ENCODE measurements around the gene CARD8.
A peak's percentile ranks its signal among the peaks of the same experiment; 100 is the strongest.

Gene CARD8

DNA sequence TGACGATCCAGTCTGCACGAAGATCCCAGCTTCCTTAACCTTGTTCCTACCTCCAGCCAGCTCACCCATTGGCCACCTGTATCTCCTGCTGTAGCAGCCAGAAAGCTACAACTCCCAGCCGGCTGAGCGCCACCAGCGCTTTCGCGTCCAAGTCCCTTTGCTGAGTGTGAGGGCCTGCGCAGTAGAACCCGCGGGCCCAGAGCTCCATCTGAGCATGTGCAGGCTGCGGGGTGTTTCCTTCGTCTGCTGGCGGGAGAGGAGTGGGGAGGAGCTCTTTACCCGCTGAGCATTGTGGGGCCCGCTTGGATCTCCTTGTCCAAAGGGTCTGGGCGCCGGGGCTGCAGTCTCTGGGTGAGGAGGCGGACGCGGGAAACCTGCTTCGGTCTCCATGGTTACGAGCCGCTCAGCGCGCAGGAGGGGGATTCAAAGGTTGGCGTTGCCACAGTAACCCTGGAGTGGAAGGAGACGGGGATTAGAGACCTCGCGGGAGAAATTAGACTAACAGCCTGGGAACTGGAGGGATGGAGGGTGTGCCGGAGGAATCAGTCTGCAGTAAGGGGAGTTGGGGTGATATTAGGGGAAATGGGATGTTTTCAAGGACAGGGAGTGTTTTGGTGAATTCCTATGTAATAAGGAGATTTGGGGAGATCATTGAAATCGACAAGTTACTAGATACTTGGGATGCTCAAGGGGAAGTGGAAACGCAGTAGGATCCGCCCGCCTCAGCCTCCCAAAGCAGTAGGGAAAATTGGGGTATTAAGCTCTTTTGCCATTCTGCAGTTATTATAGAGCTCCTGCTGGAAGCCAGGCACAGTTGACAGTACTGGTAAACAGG is 51.7 kb downstream of the CARD8 start:
- peak; percentile 92 for DNase-seq

DNA sequence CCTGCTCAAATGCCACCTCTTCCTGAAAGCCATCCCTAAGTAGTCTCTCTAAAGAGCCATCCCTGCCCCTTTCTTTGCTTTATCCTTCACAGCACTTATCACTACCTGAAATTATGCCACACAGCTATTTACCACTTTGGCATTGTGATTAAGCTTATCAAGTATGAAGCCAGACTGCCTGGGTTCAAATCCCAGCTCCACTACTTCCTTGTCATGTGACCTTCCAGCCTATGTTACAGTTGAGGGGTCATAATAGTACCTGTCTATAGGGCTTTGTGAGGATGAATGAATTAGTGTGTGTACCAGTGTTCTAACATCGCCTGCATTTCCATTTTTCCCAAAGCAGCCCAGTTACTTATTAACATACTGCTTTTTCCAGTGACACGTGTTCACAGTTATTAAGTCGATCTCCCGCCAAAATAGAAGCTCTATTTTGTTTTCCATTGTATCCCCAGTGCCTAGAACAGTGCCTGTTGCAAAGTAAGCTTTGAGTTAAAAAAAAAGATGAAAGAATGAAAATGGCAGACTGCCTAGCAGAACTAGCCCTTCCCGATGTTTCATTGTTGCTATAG is 52.4 kb downstream of the CARD8 start:
- DNase-seq: no peak

- DNase-seq: no peak
These were observed 58.6 kb downstream of the CARD8 start for GRCh38 chr19:48196933-48197665.

DNA sequence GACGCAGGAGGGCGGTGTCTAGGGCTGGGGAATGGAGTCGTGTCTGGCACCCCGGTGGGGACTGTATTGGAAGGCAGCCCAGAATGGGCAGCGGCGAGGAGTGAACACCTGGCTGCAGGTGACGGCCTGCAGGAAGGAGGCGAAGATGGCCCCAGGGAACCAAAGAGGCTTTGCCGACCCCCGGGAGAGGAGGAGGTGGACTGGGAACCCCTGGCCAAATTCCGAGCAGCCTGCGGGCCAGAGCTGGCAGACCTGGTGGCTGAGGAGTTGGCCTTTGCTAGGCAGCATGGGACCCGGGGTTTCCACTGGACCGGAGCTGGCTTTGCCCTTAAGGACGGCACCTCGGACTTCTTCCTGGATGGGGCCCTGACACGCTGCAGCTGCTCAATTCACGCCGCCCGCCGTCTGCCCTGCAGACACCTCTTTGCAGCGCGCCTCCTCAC is 59.4 kb downstream of the CARD8 start:
- no peak for DNase-seq

- no peak for DNase-seq
These were observed 60.6 kb downstream of the CARD8 start for GRCh38 chr19:48194844-48195830.

DNA sequence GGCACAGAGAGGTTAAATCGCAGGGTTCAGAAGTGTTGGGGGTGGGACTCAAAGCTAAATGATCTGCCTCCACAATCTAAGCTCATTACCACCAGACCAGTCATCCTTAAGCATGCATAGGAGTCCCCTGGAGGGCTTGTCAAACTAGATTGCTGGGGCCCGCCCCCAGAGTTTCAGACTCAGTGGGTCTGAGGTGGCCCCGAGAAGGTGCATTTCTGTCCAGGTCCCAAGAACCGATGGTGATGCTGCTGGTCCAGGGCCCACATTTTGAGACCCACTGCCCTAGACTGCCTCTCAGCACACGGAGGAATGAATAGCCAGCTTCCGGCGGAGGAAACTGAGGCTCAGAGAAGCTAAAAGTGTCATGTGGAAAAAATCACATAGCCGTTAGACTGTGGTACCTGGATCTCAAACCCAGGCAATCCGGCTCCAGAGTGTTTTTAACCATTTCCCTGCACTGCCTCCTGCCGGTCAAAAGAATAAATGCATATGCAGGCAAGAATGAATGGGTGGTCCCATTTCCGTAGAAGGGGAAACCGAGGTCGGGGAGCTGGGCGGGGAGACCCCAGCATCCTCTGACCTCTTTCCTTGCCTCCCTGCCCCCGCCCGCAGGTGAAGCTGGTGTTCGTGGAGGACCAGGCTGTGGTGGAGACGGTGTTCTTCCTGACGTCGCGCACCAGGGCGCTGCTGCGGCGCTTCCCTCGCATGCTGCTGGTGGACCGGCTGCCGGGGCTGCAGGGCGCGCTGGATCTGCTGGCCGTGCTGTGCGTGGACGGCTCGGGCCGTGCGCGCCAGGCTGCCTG is 61.5 kb downstream of the CARD8 start:
- DNase-seq: no peak

DNA sequence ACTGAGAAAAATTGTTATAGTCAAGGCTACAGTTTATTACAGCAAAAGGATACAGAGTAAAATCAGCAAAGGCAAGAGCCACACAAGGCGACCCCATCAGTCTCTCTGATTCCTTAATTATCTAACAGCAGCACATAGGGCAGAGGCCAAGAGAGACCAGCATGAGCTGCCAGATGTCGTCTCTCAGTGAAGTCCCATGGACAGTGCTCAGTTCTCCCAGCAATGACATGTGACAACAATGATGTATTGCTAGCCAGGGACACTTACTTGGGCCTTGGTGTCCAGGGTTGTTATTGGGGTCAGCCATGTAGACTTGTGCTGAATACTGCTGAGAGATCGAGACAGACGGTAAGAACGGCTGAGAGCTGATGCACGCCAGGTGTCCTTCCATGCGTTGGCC is 63.0 kb downstream of the CARD8 start:
- no peak for DNase-seq

DNA sequence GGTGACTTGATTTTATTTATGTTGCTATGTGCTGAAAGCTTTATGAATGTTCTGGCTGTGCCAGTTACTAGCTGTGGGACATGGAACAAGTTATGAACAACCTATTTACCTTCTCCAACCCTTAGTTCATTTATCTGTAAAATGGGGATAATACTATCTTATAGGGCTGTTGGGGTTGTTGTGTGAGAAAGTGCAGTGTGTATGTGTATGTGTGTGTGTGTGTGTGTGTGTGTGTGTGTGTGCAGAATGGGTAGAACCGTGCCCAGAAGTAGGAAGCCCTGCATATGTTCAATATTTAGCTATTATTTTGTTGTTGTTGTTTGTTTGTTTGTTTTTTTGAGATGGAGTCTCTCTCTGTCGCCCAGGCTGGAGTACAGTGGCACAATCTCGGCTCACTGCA is 64.8 kb downstream of the CARD8 start:
- no peak for DNase-seq

DNA sequence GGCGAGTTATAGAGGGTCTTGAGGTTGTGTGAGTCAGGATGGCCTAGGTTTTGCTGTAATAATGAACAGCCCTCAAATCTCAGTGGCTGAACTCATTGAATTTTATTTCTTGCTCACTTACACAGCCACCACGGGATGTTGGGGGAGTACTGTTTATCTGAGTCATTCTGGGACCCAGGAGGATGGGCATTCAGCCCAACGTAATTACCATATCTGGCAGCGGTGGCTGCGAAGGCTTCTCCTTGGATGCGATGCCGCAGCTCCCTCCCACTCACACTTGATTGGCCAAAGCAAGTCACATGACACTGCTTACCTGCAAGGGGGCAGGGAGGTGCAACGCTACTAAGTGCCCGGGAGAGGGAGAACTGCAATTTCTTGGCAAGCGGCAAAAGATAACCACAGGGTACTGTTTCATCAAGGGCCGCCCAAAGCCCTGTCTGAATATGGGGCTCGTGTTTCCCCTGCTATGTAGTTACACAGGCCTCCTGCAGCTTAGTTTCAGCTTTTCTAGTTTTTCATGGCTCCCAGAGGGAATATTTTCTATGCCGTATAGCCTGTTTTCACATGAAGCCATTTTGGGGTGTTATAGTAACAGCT is 65.3 kb downstream of the CARD8 start:
- peak; percentile 81 for DNase-seq

- DNase-seq: no peak
These were observed 69.1 kb downstream of the CARD8 start for GRCh38 chr19:48186541-48186991.

DNA sequence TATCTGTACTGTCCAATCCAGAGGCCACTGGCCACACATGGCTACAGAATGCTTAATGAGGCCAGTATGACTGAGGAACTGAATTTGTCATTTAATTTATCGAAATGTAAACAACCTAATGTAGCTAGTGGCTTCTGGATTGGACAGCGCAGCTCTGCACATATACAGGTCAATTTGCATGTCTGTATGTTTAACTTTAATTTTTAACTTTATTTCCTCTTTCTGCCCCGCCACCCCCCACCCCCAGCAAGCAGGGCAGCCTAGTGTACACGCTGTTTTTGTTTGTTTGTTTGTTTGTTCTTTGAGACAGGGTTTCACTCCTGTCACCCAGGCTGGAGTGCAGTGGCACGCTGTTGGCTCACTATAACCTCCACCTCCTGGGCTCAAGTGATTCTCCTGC is 69.7 kb downstream of the CARD8 start:
- no peak for DNase-seq

- no peak for DNase-seq
These were observed 72.4 kb downstream of the CARD8 start for GRCh38 chr19:48183356-48183755.

DNA sequence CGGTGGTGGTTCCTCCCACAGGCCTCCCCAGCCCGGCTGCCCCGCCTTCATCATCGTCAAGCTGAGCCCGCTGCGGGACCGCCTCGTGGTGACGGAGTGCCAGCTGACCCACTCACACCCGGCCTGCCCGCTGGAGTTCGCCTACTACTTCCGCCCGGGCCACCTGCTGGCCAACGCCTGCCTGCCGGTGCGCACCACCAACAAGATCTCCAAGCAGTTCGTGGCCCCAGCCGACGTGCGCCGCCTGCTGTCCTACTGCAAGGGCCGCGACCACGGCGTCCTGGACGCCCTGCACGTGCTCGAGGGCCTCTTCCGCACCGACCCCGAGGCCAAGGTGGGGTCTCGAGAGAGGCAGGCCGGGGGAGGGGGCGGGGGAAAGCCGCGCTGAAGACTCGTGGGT is 73.3 kb downstream of the CARD8 start:
- DNase-seq: no peak

DNA sequence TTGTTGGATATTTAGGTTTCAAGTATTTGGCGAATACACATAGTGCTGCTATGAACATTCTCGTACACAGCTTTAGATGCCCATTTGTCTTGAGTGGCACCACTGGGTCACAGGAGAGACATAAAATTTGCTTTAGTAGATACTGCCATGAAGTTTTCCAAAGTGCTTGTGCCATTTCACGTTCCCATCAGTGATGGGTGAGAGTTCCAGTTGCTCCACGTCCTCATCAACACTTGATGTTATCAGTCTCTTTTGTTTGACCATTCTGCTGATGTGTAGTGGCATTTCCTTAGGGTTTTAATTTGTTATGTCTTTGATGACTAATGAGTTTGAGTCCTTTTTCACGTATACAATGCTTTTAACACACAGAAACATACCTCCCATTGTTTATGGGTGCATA is 74.2 kb downstream of the CARD8 start:
- no peak for DNase-seq

- no peak for DNase-seq
These were observed 79.5 kb downstream of the CARD8 start for GRCh38 chr19:48176226-48176625.

DNA sequence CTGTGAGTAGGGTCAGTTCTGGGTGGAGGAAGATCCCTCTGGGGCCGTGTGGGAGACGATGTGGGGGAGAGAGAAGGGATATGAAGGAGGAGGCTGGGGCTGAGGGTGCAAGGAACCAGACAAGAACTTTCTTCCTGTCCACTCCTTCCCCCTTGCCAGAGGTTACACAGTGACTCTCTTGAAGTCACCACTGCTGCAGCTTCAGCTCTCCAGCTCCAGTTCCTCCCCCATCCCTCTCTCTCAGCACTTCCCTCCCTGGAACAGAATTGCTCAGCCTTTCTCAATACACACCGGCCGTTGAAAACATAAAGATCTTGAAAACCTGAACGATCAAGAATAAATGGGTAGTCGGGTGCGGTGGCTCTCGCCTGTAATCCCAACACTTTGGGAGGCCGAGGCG is 80.1 kb downstream of the CARD8 start:
- DNase-seq: no peak

- no peak for DNase-seq
These were observed 81.2 kb downstream of the CARD8 start for GRCh38 chr19:48174445-48175030.

GRCh38 chr19:48171710-48172109 is 84.0 kb downstream of the CARD8 start:
- no peak for DNase-seq

GRCh38 chr19:48170817-48171347 is 84.8 kb downstream of the CARD8 start:
- no peak for DNase-seq

DNA sequence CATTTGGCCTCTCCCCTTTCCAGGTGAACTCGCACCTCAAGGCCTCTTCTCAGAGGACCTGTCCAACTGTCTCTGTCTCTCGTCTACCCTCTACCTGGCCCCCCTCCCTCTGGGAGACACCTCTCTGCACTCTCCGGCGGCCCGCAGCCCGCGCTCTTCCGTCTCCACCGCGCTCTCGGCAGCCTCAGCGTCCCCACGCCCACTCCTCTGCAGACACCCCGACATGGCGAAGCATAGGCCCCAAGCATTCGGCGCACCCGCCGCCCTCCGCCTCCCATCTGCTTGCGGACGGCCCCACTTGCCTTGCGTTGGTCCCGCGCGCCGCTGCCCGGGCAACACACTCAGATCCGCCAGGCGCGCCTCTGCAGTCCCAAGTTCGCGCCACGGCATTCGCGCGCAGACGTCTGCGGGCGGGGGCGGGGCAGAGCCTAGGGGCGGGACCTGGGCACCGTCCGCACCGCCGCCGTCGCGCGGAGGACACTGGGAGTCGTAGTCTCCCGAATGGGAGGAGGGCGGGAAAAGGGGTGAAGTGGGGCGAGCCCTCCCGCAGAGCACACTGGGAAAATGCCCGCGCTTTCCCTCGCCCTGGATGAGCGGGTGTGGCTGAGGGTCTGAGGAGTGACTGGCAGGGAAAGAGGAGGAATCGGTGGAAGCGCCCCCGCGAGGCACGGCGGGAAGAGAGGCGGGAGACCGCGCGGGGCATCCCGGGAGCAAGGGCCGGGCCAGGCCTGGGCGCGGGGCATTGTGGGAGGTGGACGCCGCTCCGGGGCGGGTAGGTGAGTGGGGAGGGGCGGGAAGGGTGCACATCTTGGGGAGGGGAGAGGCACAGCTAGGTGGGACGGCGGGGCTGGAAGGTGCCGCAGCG is 85.5 kb downstream of the CARD8 start, which contains the start of the genes LIG1 and ZSWIM9:
Gene LIG1 (minus strand): TSS at position 406 of the 865 bp plus-strand sequence. CDS start 4,778 bp downstream, outside the sequence.
Gene ZSWIM9 (plus strand): TSS at position 742 of the 865 bp plus-strand sequence. CDS start 1,123 bp downstream, outside the sequence.
- DNase-seq: peak; percentile 90

Data from CD4-positive, alpha-beta T cell treated with Interleukin-15 for 1 hour (primary cell).